Measurements from ENCODE around the gene PKP4. TPM values are rescaled to one million over a fixed set of nuclear protein-coding genes. Genes with fewer than 3 reads are reported as not detected.

PKP4 gene
- total and polyA plus RNA-seq, 5 experiments from 2014 or later = 0.34 to 25.7 (median 1.5) TPM

DNA sequence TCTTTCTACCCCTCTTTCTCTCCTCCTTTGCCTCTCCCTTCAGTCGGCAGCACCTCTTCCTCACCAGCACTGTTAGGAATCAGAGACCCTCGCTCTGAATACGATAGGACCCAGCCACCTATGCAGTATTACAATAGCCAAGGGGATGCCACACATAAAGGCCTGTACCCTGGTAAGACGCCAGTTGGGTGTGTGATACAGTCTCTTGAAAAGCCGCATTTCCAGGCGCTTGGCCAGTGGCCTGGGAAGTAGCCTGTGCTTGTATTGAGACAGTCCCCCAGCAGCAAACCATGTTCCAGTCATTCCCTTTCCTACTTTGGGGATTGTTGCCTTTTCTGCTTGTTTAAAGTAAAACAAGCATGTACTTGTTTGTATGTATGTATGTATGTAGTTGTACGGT is 219.9 kb downstream of the PKP4 start:
- Mint-ChIP-seq H3K9me3 (peaks cover 0 to 2% (median 0%) of the 10 kb centered on the region in 9 donors), H3K36me3 (peaks cover 0 to 51% (median 22%) of the 10 kb centered on the region in 3 donors), H3K4me1 (no peaks in the 10 kb centered on the region)

DNA sequence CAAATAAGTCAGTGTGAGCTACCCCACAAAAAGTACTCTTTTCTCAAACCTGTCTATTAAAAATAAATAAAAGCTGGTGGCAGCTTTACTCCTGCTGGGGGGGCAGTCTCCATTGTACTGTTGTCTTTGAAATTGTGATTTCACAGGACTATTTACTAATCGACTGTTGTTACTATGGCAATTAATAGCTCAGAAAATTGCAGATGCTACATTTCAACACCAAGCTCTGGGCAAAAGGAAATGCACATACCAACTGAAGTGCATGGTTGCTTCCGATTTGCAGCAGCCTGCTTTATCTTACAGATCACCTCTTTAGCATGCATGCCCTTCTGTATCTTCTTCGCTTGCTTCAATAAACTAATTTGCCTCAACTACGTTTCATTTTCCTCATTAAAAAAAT is 220.8 kb downstream of the PKP4 start:
- H3K27me3 Mint-ChIP-seq = no peaks in the 10 kb centered on the region
- no peak overlapping the region for H3K27ac Mint-ChIP-seq
- H3K4me1 Mint-ChIP-seq = no peaks in the 10 kb centered on the region
- H3K36me3 Mint-ChIP-seq = peaks cover 0 to 51% (median 22%) of the 10 kb centered on the region in 3 donors
- DNase-seq = no peak
- no peak overlapping the region for H3K4me3 Mint-ChIP-seq
- H3K9me3 Mint-ChIP-seq = peaks cover 0 to 2% (median 0%) of the 10 kb centered on the region in 9 donors
- no peak for ATAC-seq
- POLR2A ChIA-PET = no interaction called here

More for the DNA sequence above, 219.9 kb downstream of the PKP4 start:
- H3K4me3 Mint-ChIP-seq = no peak overlapping the region
- POLR2A ChIA-PET = no interaction called here
- ATAC-seq = no peak
- no peak overlapping the region for H3K27ac Mint-ChIP-seq
- H3K27me3 Mint-ChIP-seq = no peaks in the 10 kb centered on the region
- no peak for DNase-seq

- no peak overlapping the region for H3K27ac Mint-ChIP-seq
- H3K9me3 Mint-ChIP-seq = peaks cover 0 to 2% (median 0%) of the 10 kb centered on the region in 9 donors
- peaks cover 0 to 2% (median 0%) of the 10 kb centered on the region in 5 donors for H3K27me3 Mint-ChIP-seq
- H3K36me3 Mint-ChIP-seq = peaks cover 0 to 24% (median 12%) of the 10 kb centered on the region in 3 donors
- ATAC-seq = no peak
- POLR2A ChIA-PET = no interaction called here
- no peaks in the 10 kb centered on the region for H3K4me1 Mint-ChIP-seq
- H3K4me3 Mint-ChIP-seq = no peak overlapping the region
- no peak for DNase-seq
Measured at GRCh38 chr2:158681816-158682215, 225.1 kb downstream of the PKP4 start.

DNA sequence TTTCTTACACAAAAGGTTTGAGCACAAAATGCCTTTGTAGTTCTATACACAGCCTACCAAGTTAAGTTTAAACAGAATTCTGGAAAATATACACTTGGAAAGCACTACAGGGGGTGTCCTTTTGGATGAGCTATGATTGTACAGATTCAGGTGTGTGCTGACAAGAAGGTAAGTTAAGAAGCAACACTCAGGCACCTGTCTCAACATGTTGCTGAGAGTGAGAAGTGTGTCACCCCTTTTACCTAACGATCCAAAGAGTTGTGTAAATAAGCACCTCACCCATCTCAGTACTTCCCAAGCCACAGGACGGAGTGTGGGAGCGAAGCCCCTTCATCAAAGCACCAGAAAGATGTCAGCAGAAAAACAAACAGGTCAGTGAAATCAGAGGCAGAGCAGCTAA is 228.9 kb downstream of the PKP4 start:
- peaks cover 0 to under 1% (median 0%) of the 10 kb centered on the region in 9 donors for H3K9me3 Mint-ChIP-seq
- peaks cover 0 to 6% (median 2%) of the 10 kb centered on the region in 3 donors for H3K36me3 Mint-ChIP-seq
- DNase-seq = no peak
- no peak overlapping the region for H3K27ac Mint-ChIP-seq
- no peak overlapping the region for H3K4me3 Mint-ChIP-seq
- peaks cover 2 to 10% (median 5%) of the 10 kb centered on the region in 5 donors for H3K27me3 Mint-ChIP-seq
- POLR2A ChIA-PET = no interaction called here
- ATAC-seq = no peak
- no peaks in the 10 kb centered on the region for H3K4me1 Mint-ChIP-seq

- Mint-ChIP-seq H3K36me3 (no peaks in the 10 kb centered on the region), H3K4me1 (no peaks in the 10 kb centered on the region), H3K27me3 (peaks cover 2 to 10% (median 5%) of the 10 kb centered on the region in 5 donors), H3K4me3 (no peak overlapping the region), H3K27ac (no peak overlapping the region), H3K9me3 (no peaks in the 10 kb centered on the region)
- DNase-seq (no peak), ATAC-seq (no peak)
- POLR2A ChIA-PET = no interaction called here
Measured at GRCh38 chr2:158686210-158686691, 229.5 kb downstream of the PKP4 start.

GRCh38 chr2:158687315-158687714 is 230.6 kb downstream of the PKP4 start:
- POLR2A ChIA-PET = no interaction called here
- H3K4me1 Mint-ChIP-seq = no peaks in the 10 kb centered on the region
- H3K27ac Mint-ChIP-seq = no peak overlapping the region
- H3K9me3 Mint-ChIP-seq = no peaks in the 10 kb centered on the region
- DNase-seq (no peak), ATAC-seq (no peak)
- H3K27me3 Mint-ChIP-seq = peaks cover 2 to 12% (median 5%) of the 10 kb centered on the region in 5 donors
- no peaks in the 10 kb centered on the region for H3K36me3 Mint-ChIP-seq
- H3K4me3 Mint-ChIP-seq = no peak overlapping the region

GRCh38 chr2:158688721-158689120 is 232.0 kb downstream of the PKP4 start:
- peaks cover 0 to 12% (median 5%) of the 10 kb centered on the region in 5 donors for H3K27me3 Mint-ChIP-seq
- POLR2A ChIA-PET = no interaction called here
- H3K36me3 Mint-ChIP-seq = no peaks in the 10 kb centered on the region
- no peak overlapping the region for H3K27ac Mint-ChIP-seq
- no peaks in the 10 kb centered on the region for H3K4me1 Mint-ChIP-seq
- no peak overlapping the region for H3K4me3 Mint-ChIP-seq
- H3K9me3 Mint-ChIP-seq = no peaks in the 10 kb centered on the region
- DNase-seq = no peak
- no peak for ATAC-seq

DNA sequence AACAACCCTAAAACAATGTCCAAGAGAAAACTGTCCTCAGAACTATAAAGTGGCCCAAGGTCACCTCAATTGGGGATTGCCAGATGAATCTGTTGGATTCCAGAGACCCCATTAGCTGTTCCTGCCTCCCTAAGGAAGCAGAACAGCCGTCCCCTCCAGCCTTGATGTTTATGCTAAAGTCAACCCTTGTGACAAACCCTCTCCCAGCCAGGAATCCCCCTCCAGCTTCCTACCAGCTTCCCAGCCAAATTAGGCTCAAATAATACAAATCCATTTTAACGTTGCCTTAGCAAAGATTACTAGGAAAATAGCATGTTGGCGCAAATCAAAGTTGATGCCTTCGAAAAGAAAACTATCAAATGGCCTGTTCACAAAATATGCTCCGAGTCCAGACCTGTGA is 232.6 kb downstream of the PKP4 start:
- H3K4me1 Mint-ChIP-seq = no peaks in the 10 kb centered on the region
- POLR2A ChIA-PET = no interaction called here
- no peak for DNase-seq
- H3K9me3 Mint-ChIP-seq = no peaks in the 10 kb centered on the region
- H3K27ac Mint-ChIP-seq = no peak overlapping the region
- peaks cover 0 to 12% (median 7%) of the 10 kb centered on the region in 5 donors for H3K27me3 Mint-ChIP-seq
- no peak overlapping the region for H3K4me3 Mint-ChIP-seq
- no peaks in the 10 kb centered on the region for H3K36me3 Mint-ChIP-seq
- ATAC-seq = no peak

- Mint-ChIP-seq H3K4me3 (no peak overlapping the region), H3K27me3 (peaks cover 0 to 12% (median 7%) of the 10 kb centered on the region in 5 donors), H3K9me3 (no peaks in the 10 kb centered on the region), H3K27ac (no peak overlapping the region), H3K4me1 (no peaks in the 10 kb centered on the region), H3K36me3 (no peaks in the 10 kb centered on the region)
- ATAC-seq = no peak
- POLR2A ChIA-PET = no interaction called here
- no peak for DNase-seq
Measured at GRCh38 chr2:158690823-158691222, 234.1 kb downstream of the PKP4 start.

GRCh38 chr2:158691619-158692018 is 234.9 kb downstream of the PKP4 start:
- Mint-ChIP-seq H3K4me1 (no peaks in the 10 kb centered on the region), H3K4me3 (no peak overlapping the region), H3K9me3 (peaks cover 0 to 2% (median 1%) of the 10 kb centered on the region in 9 donors), H3K27ac (no peak overlapping the region), H3K36me3 (no peaks in the 10 kb centered on the region), H3K27me3 (peaks cover 0 to 12% (median 7%) of the 10 kb centered on the region in 5 donors)
- DNase-seq (no peak), ATAC-seq (no peak)
- POLR2A ChIA-PET = no interaction called here

DNA sequence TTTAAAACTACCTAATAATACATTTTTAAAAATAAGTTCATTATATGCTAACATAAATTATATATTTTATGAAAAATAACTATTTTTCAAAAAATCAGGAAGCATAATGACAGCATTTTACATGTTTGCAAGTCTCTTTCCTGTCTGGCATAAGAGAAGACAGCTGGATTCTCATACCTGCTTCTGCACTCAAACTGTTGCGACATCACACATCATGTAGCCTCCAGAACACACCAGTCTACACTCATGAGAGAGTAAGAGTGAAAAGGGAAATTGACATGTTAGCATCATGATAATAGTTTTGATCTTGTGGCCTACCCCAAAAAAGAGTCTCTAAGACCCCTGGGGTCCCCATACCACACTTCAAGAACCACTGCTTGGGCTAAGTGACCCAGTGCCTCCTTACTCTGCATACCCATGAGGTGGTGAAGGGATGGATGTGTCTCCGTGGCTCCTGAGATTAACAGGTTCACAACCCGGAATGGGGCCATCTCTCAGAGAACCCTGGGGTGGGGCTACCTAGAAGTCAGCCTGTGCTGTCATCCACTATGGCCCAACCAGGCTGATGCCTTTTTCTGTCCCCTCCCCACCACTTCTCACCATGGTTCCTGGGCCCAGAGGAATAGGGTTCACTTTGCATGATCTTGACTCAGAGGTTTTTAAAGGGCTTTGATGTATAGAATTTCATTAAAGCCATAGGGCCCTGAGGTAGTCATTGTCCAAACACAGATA is 235.8 kb downstream of the PKP4 start:
- DNase-seq (no peak), ATAC-seq (no peak)
- H3K4me3 Mint-ChIP-seq = no peak overlapping the region
- no peak overlapping the region for H3K27ac Mint-ChIP-seq
- H3K36me3 Mint-ChIP-seq = no peaks in the 10 kb centered on the region
- peaks cover 0 to 12% (median 7%) of the 10 kb centered on the region in 5 donors for H3K27me3 Mint-ChIP-seq
- POLR2A ChIA-PET = no interaction called here
- peaks cover 0 to 11% (median 8%) of the 10 kb centered on the region in 9 donors for H3K9me3 Mint-ChIP-seq
- no peaks in the 10 kb centered on the region for H3K4me1 Mint-ChIP-seq

- H3K36me3 Mint-ChIP-seq = no peaks in the 10 kb centered on the region
- H3K4me3 Mint-ChIP-seq = no peak overlapping the region
- ATAC-seq = no peak
Measured at GRCh38 chr2:158693476-158693875, 236.7 kb downstream of the PKP4 start.

GRCh38 chr2:158695305-158695704 is 238.6 kb downstream of the PKP4 start:
- no peak for ATAC-seq
- POLR2A ChIA-PET = no interaction called here
- H3K4me3 Mint-ChIP-seq = no peak overlapping the region

More at GRCh38 chr2:158693476-158693875, 236.7 kb downstream of the PKP4 start:
- no peak overlapping the region for H3K27ac Mint-ChIP-seq
- H3K4me1 Mint-ChIP-seq = no peaks in the 10 kb centered on the region
- peaks cover 0 to 7% (median 2%) of the 10 kb centered on the region in 5 donors for H3K27me3 Mint-ChIP-seq
- H3K9me3 Mint-ChIP-seq = peaks cover 0 to 15% (median 8%) of the 10 kb centered on the region in 9 donors
- no peak for DNase-seq
- POLR2A ChIA-PET = no interaction called here

More at GRCh38 chr2:158695305-158695704, 238.6 kb downstream of the PKP4 start:
- Mint-ChIP-seq H3K27me3 (peaks cover 0 to 3% (median 2%) of the 10 kb centered on the region in 5 donors), H3K4me1 (no peaks in the 10 kb centered on the region), H3K27ac (no peak overlapping the region), H3K9me3 (peaks cover 0 to 15% (median 8%) of the 10 kb centered on the region in 9 donors), H3K36me3 (no peaks in the 10 kb centered on the region)
- DNase-seq = no peak
